ENCODE results near the gene FUT1. TPM values are rescaled to one million over a fixed set of nuclear protein-coding genes. Genes with fewer than 3 reads are reported as not detected.
"Not testable (repeated sequence)": the region's sequence is repeated elsewhere in the genome, so short reads cannot be mapped to it uniquely, and the experiment has no call there.

Gene FUT1
- total RNA-seq, 1 experiment from 2014 or later = 11.5 TPM

- CTCF ChIA-PET = interaction anchor here (1.0 to 1.5 kb wide), 3 partner anchors 19 to 123 kb away, joined by 4 to 16 read pairs (median 4); no protein-coding TSS in a partner anchor
- no peak for DNase-seq (ENCODE audit: low spot score)
- H3K27ac Mint-ChIP-seq = peak within 1 kb of the TSS; percentile 60; the same call in 1 of the 2 replicates
These were observed 32.9 kb downstream of the FUT1 start, which contains the start of gene MAMSTR for GRCh38 chr19:48719263-48720171. Gene MAMSTR, minus strand, starts transcription at chr19:48719725. Its CDS starts 694 bp downstream, at chr19:48719031.

GRCh38 chr19:48718711-48719231 lies 33.7 kb downstream of the FUT1 start:
- Mint-ChIP-seq H3K4me1 (peaks cover 37% of the 10 kb centered on the region), H3K27me3 (ENCODE audit: low read depth) (no peaks in the 10 kb centered on the region; the same call in 1 of the 2 replicates), H3K9me3 (no peaks in the 10 kb centered on the region), H3K27ac (peak overlapping the region; percentile 60; the same call in 1 of the 2 replicates), H3K36me3 (no peaks in the 10 kb centered on the region), H3K4me3 (peak overlapping the region; percentile 43)
- ATAC-seq (no peak), DNase-seq (ENCODE audit: low spot score) (no peak)
- TF ChIP-seq MLX (CRISPR knock-in tag; IDR thresholded peaks at IDR 0.05) (no peak), FOXK1 (CRISPR knock-in tag; IDR thresholded peaks at IDR 0.05) (no peak), SP1 (CRISPR knock-in tag; conservative IDR thresholded peaks at IDR 0.05) (no peak), GABPB1 (CRISPR knock-in tag; IDR thresholded peaks at IDR 0.05) (0 out of 2 replicates have a peak, but pooled peaks have one; percentile 46), ZNF425 (CRISPR knock-in tag; conservative IDR thresholded peaks at IDR 0.05) (no peak), TCF7 (CRISPR knock-in tag; IDR thresholded peaks at IDR 0.05; ENCODE audit: low read depth) (no peak), CDX4 (CRISPR knock-in tag; IDR thresholded peaks at IDR 0.05; ENCODE audit: borderline replicate concordance) (no peak), GRHL2 (CRISPR knock-in tag; IDR thresholded peaks at IDR 0.05; ENCODE audit: insufficient replicate concordance, severe bottlenecking) (no peak)
- ChIA-PET CTCF (interaction anchor here (0.7 kb wide), 1 partner anchor 187 kb away, joined by 3 read pairs; no protein-coding TSS in a partner anchor), POLR2A (no interaction called here)

More at GRCh38 chr19:48719263-48720171, 32.9 kb downstream of the FUT1 start, which contains the start of gene MAMSTR:
- POLR2A ChIA-PET = interaction anchor here (0.9 kb wide), 1 partner anchor 44 kb away, joined by 3 read pairs; no protein-coding TSS in a partner anchor
- no peak for TF ChIP-seq JAZF1 (CRISPR knock-in tag; IDR thresholded peaks at IDR 0.05)
- TF ChIP-seq ZNF232 (CRISPR knock-in tag; IDR thresholded peaks at IDR 0.05) = no peak
- Mint-ChIP-seq H3K9me3 (no peaks in the 10 kb centered on the region), H3K36me3 (no peaks in the 10 kb centered on the region), H3K4me1 (peaks cover 35% of the 10 kb centered on the region), H3K27me3 (ENCODE audit: low read depth) (no peaks in the 10 kb centered on the region; the same call in 1 of the 2 replicates), H3K4me3 (peak within 1 kb of the TSS; percentile 97)
- ATAC-seq = no peak

- not testable (repeated sequence) for H3K9me3 Mint-ChIP-seq; H3K36me3 Mint-ChIP-seq; DNase-seq (ENCODE audit: low spot score); H3K27ac Mint-ChIP-seq; ATAC-seq; H3K4me3 Mint-ChIP-seq; H3K27me3 Mint-ChIP-seq (ENCODE audit: low read depth)
- ChIA-PET CTCF (interaction anchor here (0.7 kb wide), 1 partner anchor 187 kb away, joined by 3 read pairs; no protein-coding TSS in a partner anchor), POLR2A (interaction anchor here (1.2 kb wide), 1 partner anchor 45 kb away, joined by 3 read pairs; no protein-coding TSS in a partner anchor)
- H3K4me1 Mint-ChIP-seq = peaks cover 37% of the 10 kb centered on the region
These were observed 34.3 kb downstream of the FUT1 start for GRCh38 chr19:48718106-48718505.
